GM19193 (cell line): Measurements from ENCODE around the gene RASL10A.

Experiments used
- POLR2A ChIP-seq: IDR thresholded peaks from 4 replicates; pipeline ENCODE4 v1.6.1; 2011; ENCODE audit not compliant: insufficient read depth, insufficient read length; ENCODE audit errors: extremely low read depth

RASL10A gene, protein sequence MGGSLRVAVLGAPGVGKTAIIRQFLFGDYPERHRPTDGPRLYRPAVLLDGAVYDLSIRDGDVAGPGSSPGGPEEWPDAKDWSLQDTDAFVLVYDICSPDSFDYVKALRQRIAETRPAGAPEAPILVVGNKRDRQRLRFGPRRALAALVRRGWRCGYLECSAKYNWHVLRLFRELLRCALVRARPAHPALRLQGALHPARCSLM

DNA sequence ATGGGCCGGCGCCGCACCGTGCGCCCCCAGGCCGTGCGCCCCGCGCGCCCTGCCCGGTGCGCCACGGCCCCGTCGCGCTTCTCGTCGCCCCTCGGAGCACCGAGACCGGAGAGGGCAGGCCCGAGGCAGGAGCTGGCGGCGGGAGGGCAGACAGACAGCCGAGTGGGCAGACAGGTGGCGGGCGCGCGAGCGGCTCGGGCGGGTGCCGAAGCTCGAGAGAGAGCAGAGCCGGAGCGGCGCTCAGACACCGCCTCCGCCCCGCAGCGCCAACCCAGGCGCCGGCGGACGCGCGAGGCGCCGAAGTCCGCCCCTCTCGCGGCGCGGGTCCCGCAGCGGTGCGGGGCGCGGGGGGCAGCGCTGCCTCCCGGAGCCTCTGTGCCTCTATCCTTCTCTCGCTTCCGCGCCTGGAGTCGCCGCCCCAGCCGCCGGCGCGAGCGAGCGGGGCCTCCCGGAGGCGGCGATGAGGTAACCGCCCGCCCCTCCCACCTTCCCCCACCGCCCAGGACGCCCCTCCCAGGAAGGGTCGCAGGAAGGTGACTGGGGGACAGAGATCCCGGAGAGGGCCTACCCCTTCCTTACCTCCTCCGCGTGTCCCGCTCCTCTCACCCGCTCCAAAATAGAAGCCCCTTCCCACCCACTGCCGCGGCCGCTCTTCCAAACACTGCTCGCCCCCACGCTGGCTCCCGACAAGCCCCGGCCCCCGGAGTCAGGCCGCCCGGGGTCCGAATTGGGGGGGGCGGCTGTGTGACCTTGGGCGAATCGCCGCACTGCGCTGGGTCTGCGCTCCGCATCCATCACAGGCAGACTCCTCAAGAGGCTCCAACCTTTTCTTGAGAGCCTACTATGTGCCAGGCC is at the start of gene RASL10A:
TSS of gene RASL10A (minus strand) at position 412 of the 855 bp plus-strand sequence. CDS start 451 bp downstream, outside the sequence.
- no peak for TF ChIP-seq POLR2A

DNA sequence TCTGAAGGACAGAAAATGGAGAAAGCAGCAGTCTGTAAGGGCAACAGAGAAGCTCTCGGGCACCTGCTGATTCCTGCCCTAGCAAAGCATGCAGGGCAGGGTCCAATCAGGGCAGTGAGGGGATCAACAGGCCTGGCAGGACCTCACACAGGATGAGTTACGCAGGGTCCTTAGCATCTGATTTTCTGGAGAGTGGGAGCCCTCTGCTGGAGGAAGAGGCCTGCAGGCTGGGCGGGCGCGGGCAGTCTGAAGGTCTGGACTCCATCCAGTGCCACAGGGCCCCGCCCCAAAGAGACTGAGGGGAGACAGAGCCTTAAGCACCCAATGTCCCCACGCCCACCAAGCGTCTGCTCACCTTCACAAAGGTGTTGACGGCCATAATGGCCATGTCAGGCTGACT is 44.0 kb upstream of the RASL10A start:
- TF ChIP-seq POLR2A: no peak

DNA sequence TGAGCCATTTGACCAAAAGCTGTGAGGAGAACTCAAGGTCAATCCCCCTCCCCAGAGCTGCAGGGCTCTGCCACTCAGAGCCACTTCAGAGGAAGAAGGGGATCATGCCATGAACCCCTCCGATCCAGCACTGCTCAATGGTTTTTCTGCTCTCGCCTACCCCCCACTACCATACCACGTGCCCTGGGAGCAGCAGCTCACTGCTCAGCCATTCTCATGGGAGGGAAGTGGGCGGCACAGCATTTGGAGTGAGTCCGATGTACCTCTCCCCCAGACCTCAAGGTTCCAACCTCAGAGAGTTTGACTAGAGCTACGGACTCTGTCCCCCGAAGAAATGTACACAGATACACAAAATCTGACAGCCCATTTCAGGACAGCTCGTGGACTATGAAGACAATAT is 38.4 kb upstream of the RASL10A start:
- no peak for TF ChIP-seq POLR2A

DNA sequence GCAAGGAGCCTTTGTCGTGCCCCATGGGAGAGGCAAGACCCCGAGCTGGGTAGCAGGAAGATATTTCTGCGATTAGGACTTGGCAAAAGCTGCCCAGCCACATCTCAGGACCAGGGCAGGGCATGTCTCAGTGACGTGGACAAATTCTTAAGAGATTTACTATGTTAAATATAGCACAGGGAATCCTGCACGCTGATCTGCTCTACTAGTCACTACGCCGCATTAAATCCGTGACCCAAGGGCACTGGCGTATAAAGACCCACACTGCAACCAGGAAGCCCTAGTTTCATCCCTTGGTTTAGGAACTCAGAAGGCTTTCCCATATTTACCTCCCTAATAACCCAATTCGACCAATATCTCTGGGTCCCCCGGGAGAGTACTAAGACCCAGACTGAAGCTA is 37.8 kb upstream of the RASL10A start:
- no peak for TF ChIP-seq POLR2A

- no peak for TF ChIP-seq POLR2A
These were observed 37.3 kb upstream of the RASL10A start for GRCh38 chr22:29352778-29353177.

- TF ChIP-seq POLR2A: no peak
These were observed 36.4 kb upstream of the RASL10A start for GRCh38 chr22:29351891-29352290.

- no peak for TF ChIP-seq POLR2A
These were observed 35.5 kb upstream of the RASL10A start for GRCh38 chr22:29351042-29351441.

DNA sequence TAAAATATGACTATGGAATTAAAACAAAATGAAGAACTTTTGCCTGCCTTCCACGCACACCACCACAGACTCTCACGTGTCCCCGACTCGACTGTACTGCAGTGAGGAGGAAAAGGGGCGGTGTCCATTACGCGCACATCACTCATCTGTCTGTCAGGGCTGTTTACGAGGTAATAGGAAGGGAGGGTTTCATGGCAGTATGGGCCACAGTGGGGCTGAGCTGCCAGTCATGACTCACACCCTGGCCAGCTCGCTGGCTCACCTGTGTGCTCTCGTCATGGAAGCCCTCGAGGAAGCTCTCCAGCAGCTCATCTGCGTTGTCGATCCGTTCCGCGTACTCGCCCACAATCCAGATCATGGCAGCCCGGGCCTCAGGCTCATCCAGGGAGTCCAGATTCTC is 33.5 kb upstream of the RASL10A start:
- TF ChIP-seq POLR2A: no peak

GRCh38 chr22:29348041-29348440 is 32.5 kb upstream of the RASL10A start:
- TF ChIP-seq POLR2A: no peak

- TF ChIP-seq POLR2A: no peak
These were observed 31.2 kb upstream of the RASL10A start for GRCh38 chr22:29346659-29347058.

DNA sequence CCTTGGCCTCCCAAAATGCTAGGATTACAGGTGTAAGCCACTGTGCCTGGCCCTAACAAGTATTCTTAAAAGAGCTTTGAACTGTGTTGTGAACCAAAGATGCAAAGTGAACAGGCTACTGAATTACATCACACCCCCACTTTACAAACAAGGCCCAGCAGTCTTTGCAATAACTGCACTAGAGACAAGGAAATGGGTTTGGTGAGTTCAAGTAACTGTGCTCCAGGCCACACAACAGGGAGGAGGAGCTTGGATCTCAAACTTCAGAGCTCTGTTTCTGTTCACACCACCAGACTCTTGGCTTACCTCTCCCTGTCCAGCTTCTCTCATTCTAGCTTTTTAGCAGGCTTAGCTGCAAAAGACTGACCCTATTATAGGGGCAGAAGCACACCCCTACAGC is 30.4 kb upstream of the RASL10A start:
- no peak for TF ChIP-seq POLR2A

DNA sequence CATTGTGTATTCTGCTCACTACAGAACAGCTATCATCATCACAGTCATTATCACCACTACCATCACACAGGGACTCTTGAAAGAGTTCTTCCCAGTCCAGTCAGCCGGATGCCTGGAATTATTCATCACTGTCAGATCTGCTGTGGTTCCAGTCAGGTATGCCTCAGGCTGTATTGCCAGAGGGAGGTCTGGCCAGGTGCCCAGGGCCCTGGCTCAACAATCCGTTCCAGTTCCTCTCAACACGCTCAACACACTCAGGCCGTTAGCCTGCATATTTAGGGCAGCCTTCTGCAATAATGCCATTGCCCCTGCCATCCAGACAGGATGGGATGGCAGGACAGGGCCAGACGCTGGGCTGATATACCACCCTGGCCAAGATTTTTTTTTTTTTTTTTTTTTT is 28.6 kb upstream of the RASL10A start:
- TF ChIP-seq POLR2A: no peak

DNA sequence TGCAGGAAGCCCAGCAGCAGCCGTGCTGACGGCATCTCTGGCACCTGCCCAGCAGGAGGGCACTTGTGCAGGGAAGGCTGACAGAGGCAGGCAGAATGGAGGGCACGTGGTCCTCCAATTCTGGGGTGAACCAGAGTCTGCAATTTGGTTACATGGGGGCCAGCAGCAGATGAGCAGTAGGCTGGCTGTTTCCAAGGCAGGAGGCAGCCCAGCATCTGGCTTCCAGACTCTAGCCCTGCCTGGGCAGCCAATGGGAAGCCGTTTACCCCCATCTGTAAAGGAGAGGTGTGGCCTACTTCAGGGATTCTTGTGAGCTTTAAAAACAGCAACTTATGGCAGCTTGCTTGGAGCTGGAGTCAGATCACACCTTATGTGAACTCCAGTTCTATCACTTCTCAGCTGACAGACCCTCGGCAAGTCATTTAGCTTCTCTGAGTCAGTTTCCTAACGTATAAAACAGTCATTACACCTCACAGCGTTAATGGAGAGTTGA is 27.9 kb upstream of the RASL10A start:
- TF ChIP-seq POLR2A: no peak

- TF ChIP-seq POLR2A: no peak
These were observed 27.2 kb upstream of the RASL10A start for GRCh38 chr22:29342577-29343312.

- no peak for TF ChIP-seq POLR2A
These were observed 26.7 kb upstream of the RASL10A start for GRCh38 chr22:29342177-29342576.
